Measurements from ENCODE around the gene RALGPS1.

The RALGPS1 gene

GRCh38 chr9:127224178-127224882 lies 309.7 kb downstream of the RALGPS1 start (continued):
- TF ChIP-seq ZEB2 (tag by site-specific recombination; IDR thresholded peaks at IDR 0.05) (0 out of 2 replicates have a peak, but pooled peaks have one; percentile 23), GLIS2 (tag by site-specific recombination; IDR thresholded peaks at IDR 0.05) (peak; percentile 76), PATZ1 (tag by site-specific recombination; IDR thresholded peaks at IDR 0.05) (peak; percentile 89), SP2 (tag by site-specific recombination; IDR thresholded peaks at IDR 0.05) (peak; percentile 88), ZBTB8A (tag by site-specific recombination; IDR thresholded peaks at IDR 0.05) (peak; percentile 54; the same call in 1 of the 2 replicates), ZNF280C (tag by site-specific recombination; IDR thresholded peaks at IDR 0.05) (no peak), ZNF701 (tag by site-specific recombination; IDR thresholded peaks at IDR 0.05) (no peak), ZNF843 (tag by site-specific recombination; IDR thresholded peaks at IDR 0.05) (no peak), SP7 (tag by site-specific recombination; IDR thresholded peaks at IDR 0.05) (peak; percentile 61), ZNF792 (tag by site-specific recombination; IDR thresholded peaks at IDR 0.05) (0 out of 2 replicates have a peak, but pooled peaks have one; percentile 61), ZNF473 (tag by site-specific recombination; IDR thresholded peaks at IDR 0.05) (no peak), ZNF2 (tag by site-specific recombination; IDR thresholded peaks at IDR 0.05) (0 out of 2 replicates have a peak, but pooled peaks have one; percentile 16), KLF8 (tag by site-specific recombination; IDR thresholded peaks at IDR 0.05) (peak; percentile 96), ZBTB17 (tag by site-specific recombination; IDR thresholded peaks at IDR 0.05) (peak; percentile 69), TRIM28 (IDR thresholded peaks at IDR 0.05; ENCODE audit: borderline replicate concordance, low read length) (no peak), KLF9 (tag by site-specific recombination; IDR thresholded peaks at IDR 0.05; ENCODE audit: low read depth) (peak; percentile 63; the same call in 1 of the 2 replicates), ZBTB10 (tag by site-specific recombination; IDR thresholded peaks at IDR 0.05) (peak; percentile 73), ZNF324 (tag by site-specific recombination; IDR thresholded peaks at IDR 0.05) (peak; percentile 47; the same call in 1 of the 2 replicates), BCL6B (tag by site-specific recombination; IDR thresholded peaks at IDR 0.05) (no peak), GLI2 (tag by site-specific recombination; IDR thresholded peaks at IDR 0.05; ENCODE audit: borderline replicate concordance, low read depth) (no peak), ZBTB7A (tag by site-specific recombination; IDR thresholded peaks at IDR 0.05; ENCODE audit: low read depth) (peak; percentile 39; the same call in 1 of the 2 replicates), ZNF433 (tag by site-specific recombination; IDR thresholded peaks at IDR 0.05; ENCODE audit: low read depth) (no peak), ZNF785 (tag by site-specific recombination; IDR thresholded peaks at IDR 0.05) (peak; percentile 79; the same call in 1 of the 2 replicates), ZNF248 (tag by site-specific recombination; IDR thresholded peaks at IDR 0.05) (no peak)
